ENCODE results near the gene NGFR.

Gene NGFR, protein sequence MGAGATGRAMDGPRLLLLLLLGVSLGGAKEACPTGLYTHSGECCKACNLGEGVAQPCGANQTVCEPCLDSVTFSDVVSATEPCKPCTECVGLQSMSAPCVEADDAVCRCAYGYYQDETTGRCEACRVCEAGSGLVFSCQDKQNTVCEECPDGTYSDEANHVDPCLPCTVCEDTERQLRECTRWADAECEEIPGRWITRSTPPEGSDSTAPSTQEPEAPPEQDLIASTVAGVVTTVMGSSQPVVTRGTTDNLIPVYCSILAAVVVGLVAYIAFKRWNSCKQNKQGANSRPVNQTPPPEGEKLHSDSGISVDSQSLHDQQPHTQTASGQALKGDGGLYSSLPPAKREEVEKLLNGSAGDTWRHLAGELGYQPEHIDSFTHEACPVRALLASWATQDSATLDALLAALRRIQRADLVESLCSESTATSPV

DNA sequence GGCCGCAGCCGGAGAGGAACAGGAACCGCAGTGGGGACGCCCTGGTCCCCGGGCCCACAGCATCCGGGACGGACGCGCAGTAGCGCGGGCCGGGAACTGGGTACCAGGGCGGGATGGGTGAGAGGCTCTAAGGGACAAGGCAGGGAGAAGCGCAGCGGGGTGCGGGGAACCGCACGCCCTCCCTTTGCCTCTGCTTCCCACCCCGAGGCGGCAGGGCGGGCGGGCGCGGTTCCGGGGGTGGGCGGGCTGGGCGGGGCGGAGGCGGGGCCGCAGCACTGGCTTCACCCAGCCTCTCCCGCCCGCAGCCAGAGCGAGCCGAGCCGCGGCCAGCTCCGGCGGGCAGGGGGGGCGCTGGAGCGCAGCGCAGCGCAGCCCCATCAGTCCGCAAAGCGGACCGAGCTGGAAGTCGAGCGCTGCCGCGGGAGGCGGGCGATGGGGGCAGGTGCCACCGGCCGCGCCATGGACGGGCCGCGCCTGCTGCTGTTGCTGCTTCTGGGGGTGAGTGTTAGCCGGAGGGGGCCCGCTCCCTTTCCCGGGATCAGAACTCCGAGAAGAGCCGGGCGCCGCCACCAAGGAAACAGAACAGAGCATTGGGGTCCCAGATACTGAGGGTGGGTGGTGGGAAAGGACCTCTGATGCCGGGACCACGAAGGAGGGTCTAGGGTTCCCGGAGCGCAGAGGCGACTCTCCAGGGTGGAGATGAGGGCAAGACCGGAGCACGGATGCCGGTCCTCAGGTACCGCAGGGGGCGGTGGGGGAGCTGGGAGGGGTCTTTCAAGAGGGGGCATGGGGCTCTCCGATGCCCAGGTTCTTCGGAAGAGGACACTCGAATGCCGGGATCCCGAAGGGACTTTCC is at the start of gene NGFR:
Gene NGFR, plus strand, starts transcription at position 308 of the 856 bp plus-strand sequence. Its CDS starts 125 bp downstream, at position 433.
- DNase-seq (ENCODE audit: low read depth, low spot score), result no peak

- no peak for DNase-seq (ENCODE audit: low read depth, low spot score)
These were observed 49.5 kb upstream of the NGFR start for GRCh38 chr17:49445591-49445990.

- no peak for DNase-seq (ENCODE audit: low read depth, low spot score)
These were observed 47.3 kb upstream of the NGFR start for GRCh38 chr17:49447628-49448302.

DNA sequence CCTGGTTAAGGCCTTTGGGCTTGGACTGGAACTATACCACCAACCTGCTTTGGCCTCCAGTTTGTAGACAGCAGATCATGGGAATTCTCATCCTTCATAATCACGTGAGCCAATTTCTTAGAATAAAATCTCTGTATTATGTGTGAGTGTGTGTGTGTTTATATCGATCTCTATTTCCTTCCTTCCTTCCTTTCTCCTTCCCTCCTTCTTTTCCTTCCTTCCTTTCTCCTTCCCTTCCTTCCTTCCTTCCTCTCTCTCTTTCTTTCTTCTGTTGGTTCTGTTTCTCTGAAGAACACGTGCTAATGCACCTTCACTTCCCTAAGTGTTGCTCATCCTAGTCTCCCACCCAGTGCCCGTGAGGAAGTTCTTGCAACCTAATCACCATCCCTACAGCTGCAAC is 44.9 kb upstream of the NGFR start:
- no peak for DNase-seq (ENCODE audit: low read depth, low spot score)

GRCh38 chr17:49450735-49451134 is 44.4 kb upstream of the NGFR start:
- no peak for DNase-seq (ENCODE audit: low read depth, low spot score)

DNA sequence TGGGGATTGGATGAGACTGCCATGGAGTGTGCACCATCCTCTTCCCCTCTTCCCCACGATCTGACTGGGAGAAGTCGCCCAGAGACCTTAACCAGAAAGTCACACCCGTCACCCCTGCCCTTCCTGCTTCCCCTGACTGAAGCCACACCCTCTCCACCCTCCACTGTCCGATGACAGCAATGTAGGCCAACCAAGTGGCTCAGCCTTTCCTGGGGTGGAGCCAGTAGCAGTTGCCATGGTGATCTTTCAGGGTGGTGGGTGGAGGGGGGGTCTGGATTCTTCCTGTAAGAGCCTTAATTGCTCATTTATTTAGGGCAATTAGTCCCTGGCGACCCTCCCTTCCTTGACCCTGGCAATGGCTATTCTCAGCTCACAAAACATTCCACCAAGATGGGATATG is 42.9 kb upstream of the NGFR start:
- DNase-seq (ENCODE audit: low read depth, low spot score), result no peak

GRCh38 chr17:49452661-49453060 is 42.4 kb upstream of the NGFR start:
- no peak for DNase-seq (ENCODE audit: low read depth, low spot score)

- no peak for DNase-seq (ENCODE audit: low read depth, low spot score)
These were observed 41.0 kb upstream of the NGFR start for GRCh38 chr17:49454050-49454449.

DNA sequence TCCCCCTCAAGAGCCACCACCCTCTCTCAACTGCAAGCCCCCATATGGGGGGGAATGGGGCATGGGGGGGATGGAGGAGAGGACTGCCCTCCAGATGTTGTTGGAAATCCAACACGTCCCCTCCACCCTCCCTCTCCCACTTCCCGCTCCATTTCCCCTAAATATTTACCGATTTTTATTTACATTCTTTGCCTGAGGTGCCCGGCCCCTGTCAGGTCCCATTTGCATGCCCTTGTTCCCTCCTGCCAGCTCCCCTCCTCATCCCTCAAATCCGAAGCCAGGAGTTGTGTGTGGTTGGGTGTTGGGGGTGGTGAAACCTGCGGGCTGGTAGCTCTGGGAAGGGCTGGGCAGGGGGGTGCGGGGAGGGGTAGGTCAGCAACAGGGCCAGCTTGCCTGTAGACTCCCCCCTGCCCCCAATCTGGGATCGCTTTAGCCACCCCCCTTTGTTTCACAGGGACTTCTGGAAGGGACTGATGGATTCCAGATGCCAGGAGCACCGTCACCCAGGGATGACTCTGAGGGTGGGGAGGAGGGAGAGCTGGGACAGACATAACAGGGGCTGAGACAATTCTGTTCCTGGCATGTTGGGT is 39.7 kb upstream of the NGFR start:
- no peak for DNase-seq (ENCODE audit: low read depth, low spot score)

- DNase-seq (ENCODE audit: low read depth, low spot score), result no peak
These were observed 38.7 kb upstream of the NGFR start for GRCh38 chr17:49456183-49456965.

GRCh38 chr17:49457564-49458535 is 37.2 kb upstream of the NGFR start:
- DNase-seq (ENCODE audit: low read depth, low spot score), result no peak

GRCh38 chr17:49459401-49459984 is 35.6 kb upstream of the NGFR start:
- DNase-seq (ENCODE audit: low read depth, low spot score), result no peak

GRCh38 chr17:49460401-49460800 is 34.7 kb upstream of the NGFR start:
- DNase-seq (ENCODE audit: low read depth, low spot score), result no peak

DNA sequence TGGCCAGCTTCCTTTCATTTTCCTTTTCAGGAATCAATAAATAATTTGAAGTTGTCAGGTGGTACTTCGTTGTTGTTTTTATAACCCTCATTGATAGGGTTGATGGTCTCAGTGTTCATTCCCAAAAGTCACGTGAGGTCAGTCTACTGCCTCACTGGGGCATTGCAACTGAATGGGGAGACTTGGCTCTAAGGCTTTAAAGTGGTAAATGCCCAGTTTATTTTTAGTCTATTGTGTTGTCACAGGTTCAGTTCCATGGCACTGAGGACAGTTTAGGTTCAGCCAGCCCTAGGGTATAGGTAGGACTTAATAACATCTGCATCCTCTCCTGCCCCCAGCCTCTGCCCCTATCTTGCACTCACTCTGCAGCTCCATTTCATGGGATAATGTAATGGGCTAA is 33.5 kb upstream of the NGFR start:
- no peak for DNase-seq (ENCODE audit: low read depth, low spot score)

GRCh38 chr17:49464049-49464448 is 31.0 kb upstream of the NGFR start:
- DNase-seq (ENCODE audit: low read depth, low spot score), result no peak

DNA sequence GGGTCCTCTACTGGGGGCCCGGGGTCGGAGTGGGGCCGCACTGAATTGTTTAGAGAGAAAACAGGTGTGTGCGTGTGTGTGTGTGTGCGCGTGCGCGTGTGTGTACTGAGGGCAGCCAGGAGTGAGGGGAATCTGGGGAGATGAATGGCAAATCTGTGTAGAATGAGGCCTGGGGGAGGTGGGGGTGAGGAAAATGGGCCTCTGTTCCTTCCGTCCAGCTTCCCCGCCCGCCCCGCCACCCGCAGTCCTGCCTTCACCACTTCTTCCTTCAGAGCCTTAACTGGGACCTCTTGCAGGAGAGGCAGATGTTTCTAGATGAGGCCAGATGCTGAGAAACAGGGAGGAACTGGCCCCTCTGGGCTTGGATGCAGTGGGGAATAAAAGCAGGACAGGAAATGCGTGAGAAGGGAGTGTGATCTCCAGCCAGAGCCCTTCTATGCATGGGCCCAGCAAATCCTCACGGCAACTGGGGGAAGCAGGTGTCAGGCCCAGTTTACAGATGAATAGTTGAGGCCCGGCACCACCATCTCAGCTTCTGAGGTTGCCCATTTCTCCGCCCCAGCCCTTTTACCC is 29.7 kb upstream of the NGFR start:
- DNase-seq (ENCODE audit: low read depth, low spot score), result no peak

GRCh38 chr17:49466436-49466835 is 28.7 kb upstream of the NGFR start:
- DNase-seq (ENCODE audit: low read depth, low spot score), result no peak

DNA sequence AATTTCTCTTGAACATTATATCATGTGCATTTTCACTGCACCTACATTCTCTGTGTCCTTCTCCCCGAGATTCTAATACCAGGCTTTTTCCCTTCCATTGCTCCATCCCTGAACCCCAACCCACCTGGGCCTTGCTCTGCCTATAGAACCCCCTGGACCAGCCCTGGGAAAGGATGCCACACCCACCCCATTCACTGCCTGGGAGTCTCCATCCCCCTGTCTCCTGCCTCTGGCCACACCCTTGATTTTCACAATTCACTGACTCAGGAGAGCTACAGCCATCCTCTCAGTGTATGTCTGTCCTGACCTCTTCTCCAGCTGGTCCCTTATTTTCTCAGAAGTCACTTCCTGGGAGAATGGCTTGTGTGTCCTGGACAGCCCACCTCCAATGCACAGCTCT is 27.9 kb upstream of the NGFR start:
- no peak for DNase-seq (ENCODE audit: low read depth, low spot score)

DNA sequence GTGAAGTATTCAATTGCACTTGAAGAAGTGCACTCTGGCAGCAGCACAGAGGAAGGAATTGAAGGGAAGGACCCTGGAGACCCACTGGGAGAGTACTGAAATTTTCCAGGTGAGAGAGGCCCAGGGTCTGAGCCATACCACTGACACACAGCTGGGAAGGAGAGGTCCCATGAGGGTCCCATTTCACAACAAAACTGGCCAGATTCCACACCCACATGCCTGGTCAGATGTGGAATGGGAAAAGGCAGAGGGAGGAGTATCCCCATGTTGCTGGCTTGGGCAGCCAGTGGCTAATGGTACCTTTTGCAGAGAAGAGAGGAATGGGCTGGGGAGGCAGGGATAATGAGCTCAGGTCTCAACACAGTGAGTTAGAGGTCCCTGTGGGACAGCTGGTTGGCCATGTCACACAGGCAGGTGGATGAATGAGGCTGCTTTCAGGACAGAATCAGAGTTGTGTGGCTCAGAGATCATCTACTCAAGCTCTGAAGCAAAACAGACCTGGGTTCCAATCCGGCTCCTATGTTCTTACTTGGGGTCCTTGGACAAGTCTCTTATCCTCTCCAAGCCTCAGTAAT is 26.2 kb upstream of the NGFR start:
- DNase-seq (ENCODE audit: low read depth, low spot score), result no peak
